NT2/D1 (cell line): Measurements from ENCODE around the gene APP.

Experiments used
- SUZ12 ChIP-seq: IDR thresholded peaks from 2 replicates; pipeline ENCODE4 v1.6.1; 2011; ENCODE audit not compliant: insufficient read length, insufficient read depth; ENCODE audit errors: extremely low read depth
- YY1 ChIP-seq: IDR thresholded peaks from 2 replicates; pipeline ENCODE4 v1.6.1; 2011; ENCODE audit not compliant: insufficient read length, insufficient read depth
- ZNF274 ChIP-seq: IDR thresholded peaks from 2 replicates; pipeline ENCODE4 v1.6.1; 2011; ENCODE audit warnings: mild to moderate bottlenecking, low read depth, low read length

DNA sequence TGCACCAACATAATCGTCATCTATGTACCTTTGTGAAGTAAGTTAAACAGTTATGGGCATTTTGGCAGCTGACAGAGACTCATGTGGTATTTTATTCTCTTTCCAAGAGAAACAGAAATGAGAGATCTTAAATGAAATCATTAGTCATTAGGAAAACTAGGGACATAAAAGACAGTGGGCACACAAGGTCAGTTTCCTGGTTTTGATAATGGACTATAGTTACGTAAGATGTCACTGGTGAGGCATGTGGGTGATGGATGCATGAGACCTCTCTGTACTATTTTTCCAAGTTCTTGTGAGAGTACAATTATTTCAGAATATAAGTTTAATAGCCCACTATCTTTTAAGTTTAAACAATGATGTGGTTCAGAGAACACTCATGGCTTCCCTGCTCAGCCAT, 216.9 kb downstream of the APP start:
- no peak for TF ChIP-seq ZNF274
- no peak for TF ChIP-seq YY1
- TF ChIP-seq SUZ12: no peak
